Dermis blood vessel endothelial cell (primary cell): ENCODE data around the gene FUCA2. TPM values are rescaled to one million over a fixed set of nuclear protein-coding genes. Genes with fewer than 3 reads are reported as not detected.
"Not testable (repeated sequence)": the region's sequence is repeated elsewhere in the genome, so short reads cannot be mapped to it uniquely, and the experiment has no call there.

Source experiments
- DNase-seq: peaks from one replicate; pipeline ENCODE4 v3.0.0; 2010
- total RNA-seq: library from RNA; depleted of rRNA; stranded (reverse); fragments of >200 nt; gene quantifications from 2 replicates; pipeline ENCODE4 v1.2.3, GENCODE V29; 2014

The FUCA2 gene
- total RNA-seq, 1 donor from 2014 or later: 30.3 TPM

- DNase-seq: peak; percentile 52
These were observed 24.9 kb upstream of the FUCA2 start for GRCh38 chr6:143536461-143536865.

GRCh38 chr6:143535189-143535614, 23.7 kb upstream of the FUCA2 start:
- DNase-seq: no peak

- DNase-seq: no peak
These were observed 20.4 kb upstream of the FUCA2 start for GRCh38 chr6:143531720-143532499.

GRCh38 chr6:143529095-143529494, 17.6 kb upstream of the FUCA2 start:
- peak; percentile 19 for DNase-seq

- no peak for DNase-seq
These were observed 16.8 kb upstream of the FUCA2 start for GRCh38 chr6:143528164-143528811.

GRCh38 chr6:143527677-143528076, 16.2 kb upstream of the FUCA2 start:
- no peak for DNase-seq

GRCh38 chr6:143525356-143525755, 13.8 kb upstream of the FUCA2 start:
- no peak for DNase-seq

GRCh38 chr6:143522039-143522600, 10.6 kb upstream of the FUCA2 start:
- DNase-seq: no peak

- no peak for DNase-seq
These were observed 5.9 kb upstream of the FUCA2 start for GRCh38 chr6:143517447-143517773.

GRCh38 chr6:143516690-143517446, 5.3 kb upstream of the FUCA2 start:
- no peak for DNase-seq

GRCh38 chr6:143515766-143516355, 4.3 kb upstream of the FUCA2 start:
- no peak for DNase-seq

- no peak for DNase-seq
These were observed 3.7 kb upstream of the FUCA2 start for GRCh38 chr6:143515061-143515760.

GRCh38 chr6:143513410-143513809, 1.9 kb upstream of the FUCA2 start:
- peak; percentile 50 for DNase-seq

- DNase-seq: not testable (repeated sequence)
These were observed 1.2 kb downstream of the FUCA2 start for GRCh38 chr6:143510326-143510725.

GRCh38 chr6:143507358-143508145, 4.0 kb downstream of the FUCA2 start:
- DNase-seq: no peak

GRCh38 chr6:143506620-143507019, 4.9 kb downstream of the FUCA2 start:
- DNase-seq: no peak

GRCh38 chr6:143506199-143506598, 5.3 kb downstream of the FUCA2 start:
- no peak for DNase-seq

GRCh38 chr6:143505537-143505936, 6.0 kb downstream of the FUCA2 start:
- no peak for DNase-seq

- DNase-seq: no peak
These were observed 6.4 kb downstream of the FUCA2 start for GRCh38 chr6:143505111-143505510.

- DNase-seq: no peak
These were observed 7.2 kb downstream of the FUCA2 start for GRCh38 chr6:143504369-143504768.

GRCh38 chr6:143501851-143502250, 9.7 kb downstream of the FUCA2 start:
- DNase-seq: peak; percentile 17
